K562 (cell line): Measurements from ENCODE around the gene ZNF362. TPM values are rescaled to one million over a fixed set of nuclear protein-coding genes. Genes with fewer than 3 reads are reported as not detected.

Experiments
- ATAC-seq: fragments of 200-7000 bp; cut with Tn5 transposase; 3 replicates; pipeline ENCODE4 v1.9.1; 2020; ENCODE audit warnings: moderate library complexity
- BruUV-seq: library from RNA; stranded (reverse); fragments of 400-500 nt; replicated peaks from 2 replicates; lab custom pipeline; 2021; lab: Mats Ljungman, UMichigan
- CTCF ChIA-PET: fragments of 300-600 bp; formaldehyde crosslinking; extraction: SDS; loops from one replicate; lab custom pipeline; 2021; ENCODE audit warnings: low intra/inter-chr PET ratio; lab: Yijun Ruan, JAX
- POLR2A ChIA-PET: fragments of 300-600, 350-650 bp; sonication (Branson Sonifier 250); formaldehyde crosslinking; extraction: SDS; loops from one replicate; lab custom pipeline; 2021; ENCODE audit warnings: antibody characterized with exemption, inconsistent platforms; lab: Yijun Ruan, JAX
- DNase-seq, 4 experiments: peaks; one replicate each; pipeline versions ENCODE4 v3.0.0 to v3.0.0-alpha.2; 2011 to 2018; ENCODE audit warnings: low spot score in 3 of 4, mixed read lengths in 3 of 4; ENCODE audit errors: extremely low read depth in 1 of 4
- FAIRE-seq: peaks from 2 replicates; lab custom pipeline; 2011; peaks lifted over from hg19 to GRCh38; lab: Jason Lieb, UNC
- H2AFZ ChIP-seq: 2 replicates; pipeline ENCODE4 v1.6.0; 2011; ENCODE audit warnings: low read depth, low read length, control low read depth, inconsistent platforms
- H3K27ac ChIP-seq: fragments of 200-600 bp; 3 replicates; pipeline ENCODE4 v1.8.0; 2011; ENCODE audit warnings: low read depth, mild to moderate bottlenecking, control low read depth, inconsistent platforms, low read length, moderate library complexity, mixed read lengths; ENCODE audit errors: extremely low read depth
- H3K27me3 ChIP-seq, 2 experiments: fragments of 300-600 bp in 1 of 2; 2 replicates in 1 of 2; 3 replicates in 1 of 2; pipeline versions ENCODE4 v1.6.0 to v1.8.0; 2011; ENCODE audit warnings: inconsistent platforms in 2 of 2, low read length in 2 of 2, mild to moderate bottlenecking in 1 of 2, mixed read lengths in 1 of 2, moderate library complexity in 1 of 2; ENCODE audit not compliant: control insufficient read depth in 2 of 2, insufficient read depth in 2 of 2
- H3K36me3 ChIP-seq: fragments of 300-600 bp; 3 replicates; pipeline ENCODE4 v1.8.0; 2011; ENCODE audit warnings: mild to moderate bottlenecking, low read length, inconsistent platforms; ENCODE audit not compliant: control insufficient read depth, insufficient read depth
- H3K4me1 ChIP-seq, 2 experiments: fragments of 200-600 bp in 1 of 2; replicated peaks in 1 of 2; 2 replicates in 1 of 2; 3 replicates in 1 of 2; pipeline versions ENCODE4 v1.5.1 to v1.8.0; 2011; ENCODE audit warnings: inconsistent platforms in 2 of 2, low read length in 2 of 2, mild to moderate bottlenecking in 1 of 2, mixed read lengths in 1 of 2, moderate library complexity in 1 of 2; ENCODE audit not compliant: control insufficient read depth in 2 of 2, insufficient read depth in 2 of 2
- H3K4me2 ChIP-seq: 2 replicates; pipeline ENCODE4 v1.6.1; 2011; ENCODE audit warnings: low read length, control low read depth, inconsistent platforms, mixed read lengths; ENCODE audit not compliant: insufficient read depth
- H3K4me3 ChIP-seq: fragments of 200-600 bp; sonication (generic), shearing (Covaris generic); 2 replicates; pipeline ENCODE4 v1.5.1; 2016; ENCODE audit warnings: control low read depth, inconsistent platforms
- H3K79me2 ChIP-seq: fragments of 200-600 bp; 3 replicates; pipeline ENCODE4 v1.8.0; 2011; ENCODE audit warnings: low read length, inconsistent platforms; ENCODE audit not compliant: control insufficient read depth, insufficient read depth
- H3K9ac ChIP-seq, 2 experiments: 2 replicates each; pipeline versions ENCODE4 v1.6.0 to v1.6.1; 2011; ENCODE audit warnings: low read depth in 2 of 2, low read length in 2 of 2, control low read depth in 1 of 2, inconsistent platforms in 1 of 2, mild to moderate bottlenecking in 1 of 2, mixed read lengths in 1 of 2; ENCODE audit not compliant: insufficient read depth in 1 of 2
- H3K9me1 ChIP-seq: one replicate; pipeline ENCODE4 v1.6.0; 2011; ENCODE audit warnings: inconsistent platforms, mild to moderate bottlenecking, low read length, moderate library complexity; ENCODE audit not compliant: control insufficient read depth, insufficient read depth
- H3K9me3 ChIP-seq: replicated peaks from 2 replicates; pipeline ENCODE4 v1.5.1; 2011; ENCODE audit warnings: low read depth, low read length, inconsistent platforms; ENCODE audit not compliant: control insufficient read depth, insufficient read depth
- H4K20me1 ChIP-seq: replicated peaks from 2 replicates; pipeline ENCODE4 v1.6.1; 2011; ENCODE audit warnings: low read length, inconsistent platforms, mixed read lengths; ENCODE audit not compliant: control insufficient read depth, insufficient read depth
- ATF7 ChIP-seq: fragments of 450-650 bp; IDR thresholded peaks from 2 replicates; pipeline ENCODE4 v1.7.1; 2014; ENCODE audit warnings: mild to moderate bottlenecking, moderate library complexity
- CREB3L1 ChIP-seq: fragments of 450-650 bp; IDR thresholded peaks from 2 replicates; pipeline ENCODE4 v1.6.1; 2014; ENCODE audit warnings: low read depth, mild to moderate bottlenecking, moderate library complexity, borderline replicate concordance
- ELF2 ChIP-seq: fragments of 250-450 bp; sonication (Bioruptor Pico); IDR thresholded peaks from 2 replicates; pipeline ENCODE4 v1.5.0; 2021; ENCODE audit warnings: mild to moderate bottlenecking
- ETS1 ChIP-seq: conservative IDR thresholded peaks from 2 replicates; pipeline ENCODE4 v1.6.1; 2011; ENCODE audit warnings: low read depth, mild to moderate bottlenecking, low read length; ENCODE audit not compliant: control insufficient read depth
- HNRNPK ChIP-seq: fragments of 200-400 bp; formaldehyde crosslinking; IDR thresholded peaks from one replicate; pipeline ENCODE4 v1.6.1; 2018; ENCODE audit warnings: mild to moderate bottlenecking, low read depth, low read length; ENCODE audit not compliant: poor library complexity, severe bottlenecking
- NFIX ChIP-seq: fragments of 250-450 bp; sonication (Bioruptor Pico); IDR thresholded peaks from 2 replicates; pipeline ENCODE4 v1.4.0; 2020; ENCODE audit warnings: low read depth, mild to moderate bottlenecking, moderate library complexity
- PHF21A ChIP-seq: fragments of 450-650 bp; IDR thresholded peaks from 2 replicates; pipeline ENCODE4 v1.6.1; 2017; ENCODE audit warnings: low read depth, borderline replicate concordance
- SAFB ChIP-seq: fragments of 200-400 bp; formaldehyde crosslinking; IDR thresholded peaks from 2 replicates; pipeline ENCODE4 v1.6.1; 2017; ENCODE audit warnings: low read depth, low read length, borderline replicate concordance
- THAP7 ChIP-seq: fragments of 250-450 bp; sonication (Bioruptor Pico); IDR thresholded peaks from 2 replicates; pipeline ENCODE4 v1.5.0; 2021
- XRCC4 ChIP-seq: IDR thresholded peaks from one replicate; pipeline ENCODE4 v1.6.1; 2011; ENCODE audit not compliant: insufficient read depth, insufficient read length; ENCODE audit errors: extremely low read depth
- ZBTB33 ChIP-seq: sonication (generic); formaldehyde crosslinking; IDR thresholded peaks from 2 replicates; pipeline ENCODE4 v1.8.1; 2023; ENCODE audit warnings: mild to moderate bottlenecking, missing genetic modification reagents
- ZC3H11A ChIP-seq: IDR thresholded peaks from 2 replicates; pipeline ENCODE4 v1.6.1; 2012; ENCODE audit warnings: low read depth, low read length, improper control_type of control experiment
- ZNF518B ChIP-seq: fragments of 250-450 bp; sonication (Bioruptor Pico); IDR thresholded peaks from 2 replicates; pipeline ENCODE4 v1.5.0; 2021; ENCODE audit warnings: mild to moderate bottlenecking, moderate library complexity
- ZNF79 ChIP-seq: fragments of 250-450 bp; sonication (Bioruptor Pico); IDR thresholded peaks from 2 replicates; pipeline ENCODE4 v1.4.0; 2020; ENCODE audit warnings: low read depth, mild to moderate bottlenecking, moderate library complexity
- WGBS: fragments of 100-300 bp; shearing (Covaris generic); methylation state at CpG from one replicate; pipeline ENCODE4 v1.1.6; 2016; ENCODE audit warnings: low coverage, mixed read lengths; ENCODE audit not compliant: insufficient coverage; ENCODE audit errors: missing lambda C conversion rate; 5-methylcytosine and 5-hydroxymethylcytosine counted together
- in situ Hi-C: fragments of 300-500 bp; cut with MboI; formaldehyde crosslinking; loops from 4 replicates; pipeline ENCODE4 v1.15.0; 2018; ENCODE audit warnings: inconsistent platforms, mixed read lengths
- intact Hi-C: fragments of 100-400 bp; cut with micrococcal nuclease; formaldehyde crosslinking; loops from 2 replicates; pipeline ENCODE4 v1.14.2; 2022
- polyA plus RNA-seq, 8 experiments: library from polyadenylated mRNA; depleted of rRNA in 4 of 8; stranded (reverse) in 5 of 8; unstranded in 3 of 8; fragments of >200 nt; fragmentation: Nextera tagmentation in 2 of 8; fragmentation: Illumina TruSeq in 1 of 8; extraction: Ambion mirVana in 2 of 8; extraction: Trizol in 1 of 8; gene quantifications; 2 replicates each; pipeline versions ENCODE4 v1.2.1 to v1.2.3, GENCODE V29; 2011 to 2014; ENCODE audit warnings: inconsistent platforms in 1 of 8, missing spikeins in 1 of 8
- total RNA-seq, 7 experiments: library from RNA; depleted of rRNA in 6 of 7; stranded (reverse); fragments of >200 nt in 6 of 7; fragmentation: Illumina TruSeq in 2 of 7; extraction: Trizol in 2 of 7; gene quantifications; 2 replicates each; pipeline versions ENCODE4 v1.2.1 to v1.2.3, GENCODE V29; 2011 to 2021; ENCODE audit warnings: low replicate concordance in 1 of 7

The ZNF362 gene
- total and polyA plus RNA-seq, 9 of the 15 experiments (the other 6 are each of a cell fraction or from before 2014, with no cell fraction given) = 0.01 to 1.1 (median 0.35) TPM; not detected in 1

- H2AFZ ChIP-seq = no peak overlapping the region
- peaks cover 97% of the 10 kb centered on the region; the same call in 2 of the 3 replicates for H3K36me3 ChIP-seq
- DNase-seq = no peak
- H3K4me1 ChIP-seq = no peaks in the 10 kb centered on the region
- H3K9ac ChIP-seq = no peak overlapping the region
- H3K9me3 ChIP-seq = no peaks in the 10 kb centered on the region
- no peak overlapping the region for H3K27ac ChIP-seq
- no TSS peak for BruUV-seq
- no peak for ATAC-seq
- no peaks in the 10 kb centered on the region for H3K79me2 ChIP-seq
- intact Hi-C loops = no loop called here
- in situ Hi-C loops = no loop called here
- no peaks in the 10 kb centered on the region for H3K9me1 ChIP-seq
- H3K4me3 ChIP-seq = no peak overlapping the region
- ChIA-PET POLR2A (interaction anchor here (1.2 to 2.8 kb wide), 4 partner anchors 10 to 26 kb away, joined by 3 to 12 read pairs (median 6); no protein-coding TSS in a partner anchor), CTCF (no interaction called here)
- WGBS = 96% methylated on average over 12 of the region's 12 CpGs
- no peaks in the 10 kb centered on the region for H3K27me3 ChIP-seq
- peaks cover 9% of the 10 kb centered on the region; the same call in 1 of the 2 replicates for H4K20me1 ChIP-seq
- no peak for FAIRE-seq
- no peak overlapping the region for H3K4me2 ChIP-seq
- TF ChIP-seq PHF21A (no peak), CREB3L1 (no peak), ELF2 (CRISPR knock-in tag) (no peak), HNRNPK (no peak), ZNF518B (CRISPR knock-in tag) (no peak), ZC3H11A (no peak), ATF7 (no peak), NFIX (CRISPR knock-in tag) (no peak), ZBTB33 (no peak), THAP7 (CRISPR knock-in tag) (no peak), XRCC4 (no peak), ETS1 (no peak), SAFB (no peak), ZNF79 (CRISPR knock-in tag) (no peak)
Measured at GRCh38 chr1:33328817-33329216, 72.5 kb downstream of the ZNF362 start.
